SK-N-SH treated with all-trans-retinoic acid at 6 μM for 48 hours (cell line): ENCODE measurements around the gene CHD1L.

Source experiments
- CREB5 ChIP-seq: fragments of 250-450 bp; sonication (Bioruptor Pico); IDR thresholded peaks from 2 replicates; pipeline ENCODE4 v1.5.1; 2020; ENCODE audit warnings: low read depth, mild to moderate bottlenecking, moderate library complexity
- PATZ1 ChIP-seq: fragments of 250-450 bp; sonication (Bioruptor Pico); IDR thresholded peaks from 2 replicates; pipeline ENCODE4 v1.8.0; 2020; ENCODE audit warnings: mild to moderate bottlenecking, moderate library complexity, borderline replicate concordance
- RARB ChIP-seq: fragments of 250-450 bp; sonication (Bioruptor Pico); IDR thresholded peaks from 2 replicates; pipeline ENCODE4 v1.8.0; 2021; ENCODE audit warnings: mild to moderate bottlenecking, moderate library complexity
- SNAI2 ChIP-seq: fragments of 250-450 bp; sonication (Bioruptor Pico); IDR thresholded peaks from 2 replicates; pipeline ENCODE4 v1.5.0; 2020; ENCODE audit warnings: mild to moderate bottlenecking, moderate library complexity
- TOX ChIP-seq: fragments of 250-450 bp; sonication (Bioruptor Pico); IDR thresholded peaks from 2 replicates; pipeline ENCODE4 v1.8.0; 2021; ENCODE audit warnings: mild to moderate bottlenecking, moderate library complexity, borderline replicate concordance
- TSHZ2 ChIP-seq: fragments of 250-450 bp; sonication (Bioruptor Pico); IDR thresholded peaks from 2 replicates; pipeline ENCODE4 v1.5.0; 2020; ENCODE audit warnings: mild to moderate bottlenecking, moderate library complexity
- ZFP3 ChIP-seq: fragments of 250-450 bp; sonication (Bioruptor Pico); IDR thresholded peaks from 2 replicates; pipeline ENCODE4 v1.5.0; 2020; ENCODE audit warnings: mild to moderate bottlenecking, moderate library complexity
- ZFP30 ChIP-seq: fragments of 450-650 bp; formaldehyde crosslinking; IDR thresholded peaks from 2 replicates; pipeline ENCODE4 v1.5.0; 2022; ENCODE audit warnings: mild to moderate bottlenecking, moderate library complexity
- ZNF565 ChIP-seq: fragments of 450-650 bp; formaldehyde crosslinking; conservative IDR thresholded peaks from 2 replicates; pipeline ENCODE4 v1.5.0; 2020; ENCODE audit warnings: low read depth, mild to moderate bottlenecking, moderate library complexity
- ZNF70 ChIP-seq: fragments of 450-650 bp; formaldehyde crosslinking; IDR thresholded peaks from 2 replicates; pipeline ENCODE4 v1.5.0; 2020; ENCODE audit warnings: mild to moderate bottlenecking, moderate library complexity

- TF ChIP-seq CREB5 = no peak
- no peak for TF ChIP-seq RARB (CRISPR knock-in tag)
- no peak for TF ChIP-seq PATZ1 (CRISPR knock-in tag)
- no peak for TF ChIP-seq SNAI2
- no peak for TF ChIP-seq ZFP30 (CRISPR knock-in tag)
- TF ChIP-seq TSHZ2 = no peak
- no peak for TF ChIP-seq ZNF565 (CRISPR knock-in tag)
- TF ChIP-seq TOX (CRISPR knock-in tag) = no peak
- TF ChIP-seq ZFP3 = no peak
- TF ChIP-seq ZNF70 (CRISPR knock-in tag) = no peak
These were observed 2.6 kb downstream of the CHD1L start for GRCh38 chr1:147245129-147245528.
